Spleen (tissue), 7 donors: Measurements from ENCODE around the gene DNAH14.

Experiments
- POLR2A ChIP-seq, 3 donors: fragments of 450-650 bp; IDR thresholded peaks; one replicate each; pipeline ENCODE4 v1.5.1; 2017; ENCODE audit warnings: antibody characterized with exemption in 3 of 3, mild to moderate bottlenecking in 1 of 3
- POLR2AphosphoS5 ChIP-seq, 3 donors: sonication (generic); formaldehyde crosslinking; IDR thresholded peaks; one replicate each; pipeline ENCODE4 v1.5.1; 2017; ENCODE audit warnings: antibody characterized with exemption in 3 of 3
- TF ChIP-seq, protein P1 (sequence below), 11 experiments: fragments of 200-600 bp in 7 of 11; fragments of 450-650 bp in 4 of 11; sonication (generic) in 4 of 11; IDR thresholded peaks in 8 of 11; conservative IDR thresholded peaks in 3 of 11; 1 replicate in 7 of 11; 2 replicates in 4 of 11; pipeline versions ENCODE4 v1.4.0 to v1.8.0; 2016 to 2021; ENCODE audit warnings: antibody characterized with exemption in 11 of 11, inconsistent platforms in 4 of 11, mild to moderate bottlenecking in 1 of 11
- donor health status: DM: no; HTN: no; CAD: no; lungs with moderate emphysema.
- donor health status: DM: no; HTN: no; CAD: no.
- donor health status: DM: no; HTN: no; CAD: no.

DNA sequence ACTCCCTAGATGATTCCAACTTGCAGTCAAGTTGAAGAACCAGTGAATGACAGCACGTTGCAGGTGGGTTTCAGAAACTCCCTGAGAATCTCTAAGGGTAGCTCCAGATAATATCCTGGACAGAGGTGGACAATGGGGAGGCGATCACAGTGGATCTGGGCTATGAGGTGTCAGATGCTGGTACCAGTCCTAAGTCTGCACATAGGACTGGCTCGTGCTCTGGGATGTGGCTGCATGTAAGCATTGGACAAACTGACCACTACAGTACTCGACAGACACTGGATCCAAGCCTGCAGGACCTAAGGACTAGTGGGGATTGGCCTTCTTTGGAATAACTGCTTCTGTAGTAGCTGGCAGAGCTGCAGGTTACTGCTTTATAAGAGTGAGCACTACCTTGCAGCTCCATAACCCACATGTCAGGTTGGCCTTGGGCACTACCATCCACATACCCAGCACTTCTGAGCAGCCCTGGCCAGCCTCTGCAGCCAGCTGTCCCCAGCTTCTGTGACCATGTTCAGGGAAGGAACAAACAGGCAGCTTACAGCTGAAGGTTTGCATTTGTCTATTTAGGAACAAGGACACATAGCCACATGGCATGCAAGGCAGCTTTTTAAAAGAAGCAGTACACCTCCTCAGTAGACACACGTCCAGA lies 33.2 kb upstream of the DNAH14 start:
- TF ChIP-seq POLR2A (IDR thresholded peaks at IDR 0.05) (no peak), POLR2AphosphoS5 (IDR thresholded peaks at IDR 0.05) (no peak)
- TF ChIP-seq, protein P1, sequence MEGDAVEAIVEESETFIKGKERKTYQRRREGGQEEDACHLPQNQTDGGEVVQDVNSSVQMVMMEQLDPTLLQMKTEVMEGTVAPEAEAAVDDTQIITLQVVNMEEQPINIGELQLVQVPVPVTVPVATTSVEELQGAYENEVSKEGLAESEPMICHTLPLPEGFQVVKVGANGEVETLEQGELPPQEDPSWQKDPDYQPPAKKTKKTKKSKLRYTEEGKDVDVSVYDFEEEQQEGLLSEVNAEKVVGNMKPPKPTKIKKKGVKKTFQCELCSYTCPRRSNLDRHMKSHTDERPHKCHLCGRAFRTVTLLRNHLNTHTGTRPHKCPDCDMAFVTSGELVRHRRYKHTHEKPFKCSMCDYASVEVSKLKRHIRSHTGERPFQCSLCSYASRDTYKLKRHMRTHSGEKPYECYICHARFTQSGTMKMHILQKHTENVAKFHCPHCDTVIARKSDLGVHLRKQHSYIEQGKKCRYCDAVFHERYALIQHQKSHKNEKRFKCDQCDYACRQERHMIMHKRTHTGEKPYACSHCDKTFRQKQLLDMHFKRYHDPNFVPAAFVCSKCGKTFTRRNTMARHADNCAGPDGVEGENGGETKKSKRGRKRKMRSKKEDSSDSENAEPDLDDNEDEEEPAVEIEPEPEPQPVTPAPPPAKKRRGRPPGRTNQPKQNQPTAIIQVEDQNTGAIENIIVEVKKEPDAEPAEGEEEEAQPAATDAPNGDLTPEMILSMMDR (IDR thresholded peaks at IDR 0.05 in 8 of 11, conservative IDR thresholded peaks at IDR 0.05 in 3 of 11): no peak
